ENCODE results near the gene SMC4. TPM values are rescaled to one million over a fixed set of nuclear protein-coding genes. Genes with fewer than 3 reads are reported as not detected.

Gene SMC4
- total and polyA plus RNA-seq, 2 of the 8 experiments (the other 6 are each of a cell fraction or from before 2014, with no cell fraction given): 26.6 to 118 TPM

DNA sequence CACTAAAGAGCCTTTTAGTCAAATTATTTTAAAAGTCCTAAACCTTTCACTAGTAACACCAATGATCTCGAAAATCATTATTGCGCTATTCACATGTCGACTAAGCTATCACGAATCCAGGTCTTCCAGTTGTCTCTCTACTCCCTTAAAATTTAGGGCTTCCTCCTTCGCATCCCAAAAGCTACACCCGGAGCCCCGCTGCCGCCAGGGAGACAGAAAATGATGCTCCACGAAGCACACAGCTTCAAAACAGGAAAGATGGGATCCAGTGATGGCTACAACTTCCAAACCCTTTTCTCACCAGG lies 678 bp upstream of the SMC4 start:
- H3K79me2 ChIP-seq (ENCODE audit: control insufficient read depth in 1 of 2, insufficient read depth in 2 of 2, low read length in 2 of 2): peaks cover 19 to 64% of the 10 kb centered on the region in 2 experiments
- H4K8ac ChIP-seq (ENCODE audit: extremely low read depth, insufficient read depth, low read length): peak overlapping the region; percentile 26; the same call in 1 of the 2 replicates
- POLR2A ChIA-PET (ENCODE audit: partially characterized antibody): interaction anchor here (0.8 to 2.3 kb wide), 3 partner anchors 9 to 18 kb away, joined by 3 to 7 read pairs (median 4); no protein-coding TSS in a partner anchor
- H3K23ac ChIP-seq (ENCODE audit: insufficient read length): no peak overlapping the region
- WGBS, 2 experiments (ENCODE audit: extremely low coverage in 1 of 2, insufficient coverage in 1 of 2, insufficient read length in 1 of 2, insufficient replicate concordance in 2 of 2, low coverage in 1 of 2, low lambda C conversion rate in 2 of 2, missing lambda C conversion rate in 1 of 2): 1% methylated on average over 9 of the region's 9 CpGs; no CpG with 5 or more reads in 1 of the 2 experiments
- no peak overlapping the region for H2BK15ac ChIP-seq (ENCODE audit: low read length)
- no peak overlapping the region for H3K14ac ChIP-seq (ENCODE audit: insufficient read length)
- H3K4me3 ChIP-seq (ENCODE audit: extremely low read depth in 1 of 4, insufficient read depth in 2 of 4, low read depth in 3 of 4, low read length in 4 of 4): peak overlapping the region; percentile 84 to 99 (median 92)
- CTCF ChIA-PET (ENCODE audit: partially characterized antibody): no interaction called here
- H4K5ac ChIP-seq (ENCODE audit: insufficient read length, low read depth, low read length): no peak overlapping the region
- no peak overlapping the region for H2BK120ac ChIP-seq (replicated peaks; ENCODE audit: low read depth, low read length)
- peak overlapping the region; percentile 94 for H2AFZ ChIP-seq (ENCODE audit: low read length)
- H3K18ac ChIP-seq (ENCODE audit: extremely low read depth, low read length): peak overlapping the region; percentile 78; the same call in 1 of the 2 replicates
- no peaks in the 10 kb centered on the region for H3K27me3 ChIP-seq (replicated peaks in 1 of 4; ENCODE audit: control insufficient read depth in 3 of 4, extremely low read depth in 1 of 4, insufficient read depth in 3 of 4, low read length in 3 of 4)
- peaks cover 18% of the 10 kb centered on the region in 2 experiments for H4K20me1 ChIP-seq (replicated peaks in 1 of 2; ENCODE audit: control insufficient read depth in 1 of 2, insufficient read depth in 2 of 2, low read length in 2 of 2)
- H4K91ac ChIP-seq (replicated peaks; ENCODE audit: insufficient read length, low read length): no peak overlapping the region
- FAIRE-seq (no peak), DNase-seq (ENCODE audit: low read depth in 1 of 2, low spot score in 2 of 2) (no peak)
- no peak overlapping the region for H2AK5ac ChIP-seq (ENCODE audit: low read depth, low read length)
- peaks cover 5% of the 10 kb centered on the region; the same call in 1 of the 2 replicates for H3K23me2 ChIP-seq (ENCODE audit: low read depth, low read length)
- H3K9ac ChIP-seq (replicated peaks in 1 of 4; ENCODE audit: extremely low read depth in 1 of 4, low read depth in 3 of 4, low read length in 3 of 4): peak overlapping the region; percentile 44 to 96 (median 90)
- TF ChIP-seq TAF7 (optimal IDR thresholded peaks at IDR 0.05; ENCODE audit: borderline replicate concordance, low read depth, low read length) (peak; percentile 15), SIN3A (conservative IDR thresholded peaks at IDR 0.05 in 1 of 2, IDR thresholded peaks at IDR 0.05 in 1 of 2; ENCODE audit: low read depth in 1 of 2, low read length in 2 of 2) (0 out of 4 replicates have a peak, but pooled peaks of 1 of the 2 experiments have one; percentile 40), SP1 (IDR thresholded peaks at IDR 0.05; ENCODE audit: low read depth, low read length) (no peak), SAP30 (IDR thresholded peaks at IDR 0.05; ENCODE audit: insufficient read depth, insufficient replicate concordance, low read length) (peak; percentile 68), TAF1 (IDR thresholded peaks at IDR 0.05; ENCODE audit: low read depth, low read length) (0 out of 2 replicates have a peak, but pooled peaks have one; percentile 28), PHF8 (conservative IDR thresholded peaks at IDR 0.05; ENCODE audit: low read depth, low read length) (peak; percentile 28; the same call in 1 of the 2 replicates)
- H2BK5ac ChIP-seq (ENCODE audit: low read depth, low read length): peak overlapping the region; percentile 46; the same call in 1 of the 2 replicates
- peak overlapping the region; percentile 72 to 91 for H3K4me2 ChIP-seq (ENCODE audit: insufficient read depth in 1 of 2, low read depth in 2 of 2, low read length in 2 of 2)
- no peak overlapping the region for H2BK12ac ChIP-seq (ENCODE audit: low read depth, low read length)
- no peaks in the 10 kb centered on the region; a peak in 1 of 8 replicates for H3K36me3 ChIP-seq (ENCODE audit: control insufficient read depth in 2 of 4, insufficient read depth in 4 of 4, low read length in 3 of 4)
- peak overlapping the region; percentile 97; the same call in 1 of the 2 replicates for H3K27ac ChIP-seq (ENCODE audit: low read depth, low read length)
- H3K4me1 ChIP-seq (replicated peaks in 1 of 4; ENCODE audit: control insufficient read depth in 3 of 4, insufficient read depth in 4 of 4, low read length in 3 of 4): no peaks in the 10 kb centered on the region; a peak in 3 of 7 replicates
- H3K56ac ChIP-seq (replicated peaks; ENCODE audit: insufficient read length, low read depth, low read length): no peak overlapping the region
- H2BK20ac ChIP-seq (ENCODE audit: low read length): no peak overlapping the region
- no peak overlapping the region for H3K4ac ChIP-seq (replicated peaks; ENCODE audit: insufficient read length, low read depth, low read length)
- no peaks in the 10 kb centered on the region for H3K79me1 ChIP-seq (ENCODE audit: low read depth, low read length)
- H3K9me3 ChIP-seq (ENCODE audit: insufficient read depth in 2 of 2, low read depth in 1 of 2, low read length in 1 of 2): no peaks in the 10 kb centered on the region
